SK-N-SH treated with all-trans-retinoic acid at 6 μM for 48 hours (cell line): ENCODE results near the gene LACRT.

Experiments
- ATAC-seq: fragments of 200-7000 bp; cut with Tn5 transposase; 3 replicates; pipeline ENCODE4 v1.9.1; 2020; ENCODE audit warnings: mild to moderate bottlenecking, moderate library complexity
- ARNTL ChIP-seq: fragments of 450-650 bp; formaldehyde crosslinking; IDR thresholded peaks from 2 replicates; pipeline ENCODE4 v1.5.0; 2020; ENCODE audit warnings: low read depth, mild to moderate bottlenecking, moderate library complexity, borderline replicate concordance
- BACH2 ChIP-seq: fragments of 250-450 bp; sonication (Bioruptor Pico); IDR thresholded peaks from 2 replicates; pipeline ENCODE4 v1.9.0; 2021; ENCODE audit warnings: mild to moderate bottlenecking, borderline replicate concordance
- CREB5 ChIP-seq: fragments of 250-450 bp; sonication (Bioruptor Pico); IDR thresholded peaks from 2 replicates; pipeline ENCODE4 v1.5.1; 2020; ENCODE audit warnings: low read depth, mild to moderate bottlenecking, moderate library complexity
- CSDC2 ChIP-seq: fragments of 250-450 bp; sonication (Bioruptor Pico); IDR thresholded peaks from 2 replicates; pipeline ENCODE4 v1.5.0; 2020; ENCODE audit warnings: mild to moderate bottlenecking, moderate library complexity
- CSRNP3 ChIP-seq: fragments of 250-450 bp; sonication (Bioruptor Pico); IDR thresholded peaks from 2 replicates; pipeline ENCODE4 v1.5.1; 2021; ENCODE audit warnings: mild to moderate bottlenecking, moderate library complexity
- GLIS3 ChIP-seq: fragments of 250-450 bp; sonication (Bioruptor Pico); IDR thresholded peaks from 2 replicates; pipeline ENCODE4 v1.5.0; 2020; ENCODE audit warnings: mild to moderate bottlenecking, moderate library complexity
- ISL1 ChIP-seq: fragments of 250-450 bp; sonication (Bioruptor Pico); IDR thresholded peaks from 2 replicates; pipeline ENCODE4 v2.1.2; 2022; ENCODE audit warnings: mild to moderate bottlenecking, moderate library complexity
- OSR1 ChIP-seq: fragments of 250-450 bp; sonication (Bioruptor Pico); IDR thresholded peaks from 2 replicates; pipeline ENCODE4 v1.8.0; 2022; ENCODE audit warnings: moderate library complexity, mild to moderate bottlenecking, inconsistent platforms
- PATZ1 ChIP-seq: fragments of 250-450 bp; sonication (Bioruptor Pico); IDR thresholded peaks from 2 replicates; pipeline ENCODE4 v1.8.0; 2020; ENCODE audit warnings: mild to moderate bottlenecking, moderate library complexity, borderline replicate concordance
- RARB ChIP-seq: fragments of 250-450 bp; sonication (Bioruptor Pico); IDR thresholded peaks from 2 replicates; pipeline ENCODE4 v1.8.0; 2021; ENCODE audit warnings: mild to moderate bottlenecking, moderate library complexity
- SNAI2 ChIP-seq: fragments of 250-450 bp; sonication (Bioruptor Pico); IDR thresholded peaks from 2 replicates; pipeline ENCODE4 v1.5.0; 2020; ENCODE audit warnings: mild to moderate bottlenecking, moderate library complexity
- TCF4 ChIP-seq: fragments of 250-450 bp; sonication (Bioruptor Pico); IDR thresholded peaks from 2 replicates; pipeline ENCODE4 v1.8.0; 2021; ENCODE audit warnings: mild to moderate bottlenecking, moderate library complexity, borderline replicate concordance
- TOX ChIP-seq: fragments of 250-450 bp; sonication (Bioruptor Pico); IDR thresholded peaks from 2 replicates; pipeline ENCODE4 v1.8.0; 2021; ENCODE audit warnings: mild to moderate bottlenecking, moderate library complexity, borderline replicate concordance
- TSHZ2 ChIP-seq: fragments of 250-450 bp; sonication (Bioruptor Pico); IDR thresholded peaks from 2 replicates; pipeline ENCODE4 v1.5.0; 2020; ENCODE audit warnings: mild to moderate bottlenecking, moderate library complexity
- ZC3H10 ChIP-seq: fragments of 250-450 bp; sonication (Bioruptor Pico); IDR thresholded peaks from 2 replicates; pipeline ENCODE4 v1.5.1; 2021; ENCODE audit warnings: mild to moderate bottlenecking, moderate library complexity
- ZFP3 ChIP-seq: fragments of 250-450 bp; sonication (Bioruptor Pico); IDR thresholded peaks from 2 replicates; pipeline ENCODE4 v1.5.0; 2020; ENCODE audit warnings: mild to moderate bottlenecking, moderate library complexity
- ZFP30 ChIP-seq: fragments of 450-650 bp; formaldehyde crosslinking; IDR thresholded peaks from 2 replicates; pipeline ENCODE4 v1.5.0; 2022; ENCODE audit warnings: mild to moderate bottlenecking, moderate library complexity
- ZNF565 ChIP-seq: fragments of 450-650 bp; formaldehyde crosslinking; conservative IDR thresholded peaks from 2 replicates; pipeline ENCODE4 v1.5.0; 2020; ENCODE audit warnings: low read depth, mild to moderate bottlenecking, moderate library complexity
- ZNF70 ChIP-seq: fragments of 450-650 bp; formaldehyde crosslinking; IDR thresholded peaks from 2 replicates; pipeline ENCODE4 v1.5.0; 2020; ENCODE audit warnings: mild to moderate bottlenecking, moderate library complexity

Gene LACRT

GRCh38 chr12:54662026-54662425 lies 27.3 kb upstream of the LACRT start:
- no peak for ATAC-seq
- TF ChIP-seq ZNF565 (CRISPR knock-in tag) (no peak), BACH2 (CRISPR knock-in tag) (no peak), TOX (CRISPR knock-in tag) (no peak), PATZ1 (CRISPR knock-in tag) (no peak), TSHZ2 (CRISPR knock-in tag) (no peak), ZFP30 (no peak), ZC3H10 (CRISPR knock-in tag) (no peak), TCF4 (CRISPR knock-in tag) (no peak), ZFP3 (CRISPR knock-in tag) (no peak), RARB (CRISPR knock-in tag) (no peak), SNAI2 (no peak), ISL1 (CRISPR knock-in tag) (no peak), CREB5 (no peak), CSRNP3 (CRISPR knock-in tag) (no peak), ZNF70 (CRISPR knock-in tag) (no peak), ARNTL (no peak), CSDC2 (no peak), GLIS3 (CRISPR knock-in tag) (no peak)

- ATAC-seq, result no peak
- no peak for TF ChIP-seq PATZ1 (CRISPR knock-in tag)
- TF ChIP-seq TSHZ2 (CRISPR knock-in tag), result no peak
- no peak for TF ChIP-seq ISL1 (CRISPR knock-in tag)
- no peak for TF ChIP-seq CSRNP3 (CRISPR knock-in tag)
- no peak for TF ChIP-seq OSR1 (CRISPR knock-in tag)
- TF ChIP-seq ZC3H10 (CRISPR knock-in tag), result no peak
- no peak for TF ChIP-seq BACH2 (CRISPR knock-in tag)
These were observed 26.4 kb upstream of the LACRT start for GRCh38 chr12:54661048-54661447.
